ENCODE measurements around the gene ZNF654.
"Not testable (repeated sequence)": the region's sequence is repeated elsewhere in the genome, so short reads cannot be mapped to it uniquely, and the experiment has no call there.

- not testable (repeated sequence) for TF ChIP-seq POLR2A, CTCF (IDR thresholded peaks at IDR 0.05)
Measured at GRCh38 chr3:88015656-88016055, 43.4 kb upstream of the ZNF654 start.
